Islet of Langerhans (tissue), 1 donor: Measurements from ENCODE around the gene RFX2.

Source experiments
- FAIRE-seq: peaks from one replicate; lab custom pipeline; 2011; peaks lifted over from hg19 to GRCh38; lab: Jason Lieb, UNC

The RFX2 gene

GRCh38 chr19:5953680-5954213 lies 156.6 kb downstream of the RFX2 start:
- FAIRE-seq = no peak

DNA sequence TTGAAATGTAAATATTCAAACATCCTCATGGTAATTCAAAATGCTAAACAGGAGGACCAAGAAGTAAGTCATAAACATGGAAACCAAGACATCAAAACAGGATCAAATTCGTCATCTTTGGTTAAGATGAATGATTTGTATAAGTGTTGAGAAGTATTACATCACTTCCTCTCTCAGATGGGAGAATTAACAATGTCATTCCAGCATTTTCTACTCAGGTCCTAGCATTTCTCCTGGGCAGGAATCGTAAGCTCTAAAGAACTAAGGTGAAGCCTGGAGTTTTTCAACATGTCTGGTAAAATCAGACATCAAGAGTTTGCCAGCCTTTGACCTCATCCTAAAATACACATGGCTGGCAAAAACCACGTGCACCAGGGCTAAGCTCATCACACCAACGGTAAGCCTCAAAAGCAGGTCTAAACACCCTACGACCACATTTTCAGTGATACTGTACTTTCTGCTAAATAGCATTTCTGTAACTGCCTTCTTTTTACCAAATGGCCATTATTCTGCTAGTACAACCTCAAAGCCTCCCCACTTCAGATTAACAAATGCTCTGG lies 157.2 kb downstream of the RFX2 start:
- no peak for FAIRE-seq

- FAIRE-seq = no peak
These were observed 157.9 kb downstream of the RFX2 start for GRCh38 chr19:5952193-5953029.

GRCh38 chr19:5951338-5951861 lies 158.9 kb downstream of the RFX2 start:
- FAIRE-seq = no peak

GRCh38 chr19:5950741-5951140 lies 159.6 kb downstream of the RFX2 start:
- FAIRE-seq = no peak

- no peak for FAIRE-seq
These were observed 160.5 kb downstream of the RFX2 start for GRCh38 chr19:5949792-5950305.

GRCh38 chr19:5948752-5949564 lies 161.3 kb downstream of the RFX2 start:
- peak; percentile 56 for FAIRE-seq

DNA sequence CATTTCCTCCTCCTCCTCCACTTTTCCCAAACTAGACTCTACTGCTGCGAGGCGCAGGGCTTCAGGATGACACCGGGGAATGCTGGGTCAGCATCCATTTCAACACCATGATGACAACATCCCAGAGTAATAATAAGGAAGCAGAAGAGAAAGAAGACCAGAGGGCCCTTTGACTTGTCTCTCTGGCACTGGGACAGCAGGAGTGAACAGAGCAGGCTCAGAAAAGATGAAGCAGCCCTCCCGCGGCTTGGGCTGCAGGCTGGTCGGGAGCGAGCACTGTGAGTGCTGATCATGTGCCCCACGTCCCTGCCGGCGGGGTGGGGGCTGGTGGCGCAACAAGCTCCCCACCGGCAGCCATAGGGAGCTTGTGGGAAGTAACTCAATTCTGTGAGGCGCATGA lies 162.9 kb downstream of the RFX2 start:
- FAIRE-seq = no peak

DNA sequence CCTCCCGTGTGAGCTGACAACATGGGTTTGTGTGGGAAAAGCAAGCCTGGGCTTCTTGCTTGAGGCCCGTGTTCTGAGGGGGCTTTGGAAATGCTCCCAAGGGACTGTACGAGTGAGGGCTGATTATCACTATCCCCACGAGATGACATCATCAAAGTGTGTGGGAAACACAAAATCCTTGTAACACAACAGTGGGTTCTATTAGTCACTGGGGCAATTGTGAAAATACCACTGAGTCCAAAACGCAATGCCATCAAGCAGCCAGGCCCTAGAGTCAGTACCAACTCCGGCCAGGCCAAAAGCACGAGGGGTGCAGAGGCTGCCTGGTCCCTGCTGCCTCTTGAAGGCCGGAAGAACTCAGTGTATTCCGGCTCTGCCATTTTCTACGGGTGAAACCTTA lies 166.7 kb downstream of the RFX2 start:
- FAIRE-seq = no peak
